ENCODE results near the gene RSPH6A.

The RSPH6A gene

DNA sequence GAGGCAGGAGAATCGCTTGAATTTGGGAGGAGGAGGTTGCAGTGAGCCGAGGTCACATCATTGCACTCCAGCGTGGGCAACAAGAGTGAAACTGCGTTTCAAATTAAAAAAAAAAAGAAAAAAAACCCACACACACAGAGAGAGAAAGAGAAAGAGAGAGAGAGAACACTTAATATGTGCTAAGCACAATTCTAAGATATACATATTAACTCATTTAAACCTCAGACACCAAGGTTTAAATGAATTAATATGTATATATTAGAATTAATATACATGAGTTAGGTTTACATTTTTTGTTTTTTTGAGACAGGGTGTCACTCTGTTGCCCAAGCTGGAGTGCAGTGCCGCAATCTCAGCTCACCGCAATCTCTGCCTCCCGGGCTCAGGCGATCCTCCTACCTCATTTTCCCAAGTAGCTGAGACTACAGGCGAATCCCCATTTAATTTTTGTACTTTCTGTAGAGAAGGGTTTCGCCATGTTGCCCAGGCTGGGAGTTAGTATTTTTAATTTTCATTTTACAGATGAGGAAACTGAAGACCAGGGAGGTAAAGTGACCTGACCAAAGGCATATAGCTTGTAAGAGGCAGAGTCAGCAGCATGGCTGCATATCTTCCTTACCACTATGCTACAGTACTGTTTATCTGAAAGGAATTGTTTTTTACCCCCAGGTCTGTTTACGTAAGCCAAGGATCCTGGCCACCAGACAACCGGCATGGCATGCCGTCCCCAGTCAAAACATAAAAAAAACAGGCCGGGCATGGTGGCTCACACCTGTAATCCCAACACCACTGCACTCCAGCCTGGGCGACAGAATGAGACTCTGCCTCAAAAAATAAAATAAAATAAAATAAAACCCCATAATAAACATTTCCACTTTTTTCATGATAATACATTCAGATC is 45.5 kb upstream of the RSPH6A start:
- H3K79me2 ChIP-seq (ENCODE audit: insufficient read depth, low read length): peaks cover 37% of the 10 kb centered on the region
- peak overlapping the region; percentile 74 for H3K4me2 ChIP-seq (ENCODE audit: low read depth, low read length, poor library complexity, severe bottlenecking)
- H3K9ac ChIP-seq (ENCODE audit: low read depth, low read length, poor library complexity, severe bottlenecking): no peak overlapping the region

GRCh38 chr19:45854167-45854778 is 39.2 kb upstream of the RSPH6A start:
- H3K9ac ChIP-seq (ENCODE audit: low read depth, low read length, poor library complexity, severe bottlenecking): no peak overlapping the region
- H3K9me2 ChIP-seq (replicated peaks; ENCODE audit: low read depth, low read length): no peaks in the 10 kb centered on the region
- H3K36me3 ChIP-seq (ENCODE audit: insufficient read depth, low read length): peaks cover 35% of the 10 kb centered on the region; the same call in 1 of the 2 replicates
- H3K4me3 ChIP-seq (ENCODE audit: low read length, poor library complexity, severe bottlenecking): no peak overlapping the region
- H4K20me1 ChIP-seq (ENCODE audit: insufficient read depth, low read length, poor library complexity, severe bottlenecking): peaks cover 3% of the 10 kb centered on the region
- no peaks in the 10 kb centered on the region for H3K9me3 ChIP-seq (ENCODE audit: insufficient read depth, low read depth, low read length)
- no peaks in the 10 kb centered on the region for H3K4me1 ChIP-seq (ENCODE audit: insufficient read depth, low read length, poor library complexity, severe bottlenecking)
- peaks cover 11% of the 10 kb centered on the region; the same call in 1 of the 2 replicates for H3K79me2 ChIP-seq (ENCODE audit: insufficient read depth, low read length)
- TF ChIP-seq EZH2phosphoT487 (IDR thresholded peaks at IDR 0.05; ENCODE audit: borderline replicate concordance) (no peak), CTCF (conservative IDR thresholded peaks at IDR 0.05; ENCODE audit: low read length) (no peak)
- no peaks in the 10 kb centered on the region for H3K27me3 ChIP-seq (ENCODE audit: insufficient read depth, low read length, poor library complexity, severe bottlenecking)
- no peak overlapping the region for H2AFZ ChIP-seq (ENCODE audit: low read length)
- no peaks in the 10 kb centered on the region for H3F3A ChIP-seq (ENCODE audit: low read depth)
- H3K4me2 ChIP-seq (ENCODE audit: low read depth, low read length, poor library complexity, severe bottlenecking): no peak overlapping the region

More for the DNA sequence above, 45.5 kb upstream of the RSPH6A start:
- peaks cover 9% of the 10 kb centered on the region for H3K4me1 ChIP-seq (ENCODE audit: insufficient read depth, low read length, poor library complexity, severe bottlenecking)
- no peaks in the 10 kb centered on the region for H3K27me3 ChIP-seq (ENCODE audit: insufficient read depth, low read length, poor library complexity, severe bottlenecking)
- peak overlapping the region; percentile 81 for H3K4me3 ChIP-seq (ENCODE audit: low read length, poor library complexity, severe bottlenecking)
- H4K20me1 ChIP-seq (ENCODE audit: insufficient read depth, low read length, poor library complexity, severe bottlenecking): peaks cover 13% of the 10 kb centered on the region
- peaks cover 4% of the 10 kb centered on the region; the same call in 1 of the 2 replicates for H3K36me3 ChIP-seq (ENCODE audit: insufficient read depth, low read length)
- H3F3A ChIP-seq (ENCODE audit: low read depth): no peaks in the 10 kb centered on the region
- no peaks in the 10 kb centered on the region for H3K9me2 ChIP-seq (replicated peaks; ENCODE audit: low read depth, low read length)
- TF ChIP-seq EZH2phosphoT487 (IDR thresholded peaks at IDR 0.05; ENCODE audit: borderline replicate concordance) (no peak), CTCF (conservative IDR thresholded peaks at IDR 0.05; ENCODE audit: low read length) (no peak)
- H2AFZ ChIP-seq (ENCODE audit: low read length): no peak overlapping the region
- H3K9me3 ChIP-seq (ENCODE audit: insufficient read depth, low read depth, low read length): no peaks in the 10 kb centered on the region

DNA sequence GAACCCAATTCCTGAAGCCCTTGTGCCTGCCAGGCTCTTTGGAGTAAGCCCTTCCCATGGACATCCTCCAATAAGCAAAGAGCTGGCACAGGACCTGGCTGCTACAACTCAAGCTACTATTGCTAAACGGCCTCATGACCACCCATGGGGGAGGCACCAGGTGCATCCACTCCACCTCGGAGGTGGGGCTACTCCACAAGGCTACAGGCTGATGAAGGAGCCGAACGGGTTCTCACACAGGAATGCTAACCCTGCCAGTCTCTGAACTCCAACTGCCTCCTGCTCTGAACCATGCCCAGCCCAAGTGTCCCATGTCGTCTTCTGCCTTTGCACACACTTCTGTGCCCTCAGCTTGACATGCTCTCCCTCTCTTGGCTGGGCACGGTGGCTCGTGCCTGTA is 37.9 kb upstream of the RSPH6A start:
- TF ChIP-seq CTCF (conservative IDR thresholded peaks at IDR 0.05; ENCODE audit: low read length): no peak
- TF ChIP-seq EZH2phosphoT487 (IDR thresholded peaks at IDR 0.05; ENCODE audit: borderline replicate concordance): no peak
- Histone ChIP-seq H4K20me1 (ENCODE audit: insufficient read depth, low read length, poor library complexity, severe bottlenecking) (peaks cover 6% of the 10 kb centered on the region), H2AFZ (ENCODE audit: low read length) (no peak overlapping the region), H3K79me2 (ENCODE audit: insufficient read depth, low read length) (peaks cover 6% of the 10 kb centered on the region; the same call in 1 of the 2 replicates), H3K4me3 (ENCODE audit: low read length, poor library complexity, severe bottlenecking) (no peak overlapping the region), H3K4me1 (ENCODE audit: insufficient read depth, low read length, poor library complexity, severe bottlenecking) (no peaks in the 10 kb centered on the region), H3K27me3 (ENCODE audit: insufficient read depth, low read length, poor library complexity, severe bottlenecking) (no peaks in the 10 kb centered on the region), H3K36me3 (ENCODE audit: insufficient read depth, low read length) (peaks cover 44% of the 10 kb centered on the region; the same call in 1 of the 2 replicates), H3K9ac (ENCODE audit: low read depth, low read length, poor library complexity, severe bottlenecking) (no peak overlapping the region), H3F3A (ENCODE audit: low read depth) (no peaks in the 10 kb centered on the region), H3K4me2 (ENCODE audit: low read depth, low read length, poor library complexity, severe bottlenecking) (no peak overlapping the region), H3K9me2 (replicated peaks; ENCODE audit: low read depth, low read length) (no peaks in the 10 kb centered on the region), H3K9me3 (ENCODE audit: insufficient read depth, low read depth, low read length) (no peaks in the 10 kb centered on the region)

Measured in Loucy (cell line).